COLO829 (cell line): Measurements from ENCODE around the gene EBF4.

ENCODE experiments used
- DNase-seq: peaks from one replicate; pipeline ENCODE4 v3.0.0; 2012; ENCODE audit warnings: low spot score

EBF4 gene

GRCh38 chr20:2742934-2743559 lies 50.5 kb downstream of the EBF4 start:
- DNase-seq, result peak; percentile 74

GRCh38 chr20:2745060-2745910 lies 52.7 kb downstream of the EBF4 start:
- no peak for DNase-seq

- DNase-seq, result no peak
Observed at GRCh38 chr20:2745936-2746635, 53.5 kb downstream of the EBF4 start.

- no peak for DNase-seq
Observed at GRCh38 chr20:2746636-2747265, 54.2 kb downstream of the EBF4 start.

- DNase-seq, result no peak
Observed at GRCh38 chr20:2747676-2748235, 55.2 kb downstream of the EBF4 start.

- DNase-seq, result no peak
Observed at GRCh38 chr20:2748551-2749342, 56.2 kb downstream of the EBF4 start.

- no peak for DNase-seq
Observed at GRCh38 chr20:2749343-2749950, 56.9 kb downstream of the EBF4 start.

GRCh38 chr20:2749951-2750490 lies 57.4 kb downstream of the EBF4 start:
- no peak for DNase-seq

GRCh38 chr20:2750491-2751251 lies 58.1 kb downstream of the EBF4 start:
- no peak for DNase-seq

GRCh38 chr20:2751347-2751877 lies 58.8 kb downstream of the EBF4 start:
- DNase-seq, result no peak

GRCh38 chr20:2751878-2752566 lies 59.4 kb downstream of the EBF4 start:
- no peak for DNase-seq

- DNase-seq, result peak; percentile 47
Observed at GRCh38 chr20:2752567-2753460, 60.2 kb downstream of the EBF4 start.

- DNase-seq, result no peak
Observed at GRCh38 chr20:2753461-2754040, 61.0 kb downstream of the EBF4 start.

- no peak for DNase-seq
Observed at GRCh38 chr20:2754424-2754823, 61.8 kb downstream of the EBF4 start.

GRCh38 chr20:2755451-2756055 lies 63.0 kb downstream of the EBF4 start:
- DNase-seq, result no peak

- DNase-seq, result peak; percentile 78
Observed at GRCh38 chr20:2756056-2756611, 63.6 kb downstream of the EBF4 start.

- no peak for DNase-seq
Observed at GRCh38 chr20:2757001-2757400, 64.4 kb downstream of the EBF4 start.
